Measurements from ENCODE around the gene GALNT7.

DNA sequence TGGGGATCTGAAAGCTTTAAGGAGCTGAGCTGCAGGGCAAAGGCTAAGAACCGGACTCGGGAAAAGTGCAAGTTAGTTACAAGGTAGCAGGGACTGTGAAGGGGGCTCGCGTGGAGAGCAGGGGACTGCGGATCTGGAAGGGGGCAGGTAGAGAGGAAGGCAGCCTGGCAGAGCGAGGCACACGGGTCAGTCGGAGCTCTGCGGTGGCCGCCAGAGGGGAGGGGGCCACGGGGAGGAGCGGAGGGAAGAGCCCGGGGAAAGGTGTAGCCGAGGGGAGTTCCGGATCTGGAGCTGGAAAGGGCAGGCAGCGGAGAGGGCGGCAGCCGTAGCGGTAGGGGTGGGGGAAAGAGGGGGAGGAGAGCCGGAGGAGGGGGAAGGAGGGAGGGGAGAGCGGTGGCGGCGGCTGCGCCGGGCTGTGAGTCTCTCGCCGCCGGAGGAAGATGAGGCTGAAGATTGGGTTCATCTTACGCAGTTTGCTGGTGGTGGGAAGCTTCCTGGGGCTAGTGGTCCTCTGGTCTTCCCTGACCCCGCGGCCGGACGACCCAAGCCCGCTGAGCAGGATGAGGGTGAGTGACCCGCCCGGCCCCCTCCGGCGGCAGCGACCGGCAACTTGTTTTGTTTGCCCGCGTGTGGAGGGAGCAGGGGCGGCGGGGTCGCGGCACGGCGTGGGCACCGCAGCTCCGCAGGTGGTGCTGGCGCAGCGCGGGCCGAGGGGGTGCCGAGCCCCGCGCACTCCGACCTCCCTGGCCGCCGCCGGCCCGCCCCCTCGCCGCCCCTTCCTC, at the start of gene GALNT7:
- TF ChIP-seq GATA3 (IDR thresholded peaks at IDR 0.05; ENCODE audit: low read depth, low read length) (no peak), GATA2 (IDR thresholded peaks at IDR 0.05; ENCODE audit: low read depth, low read length) (no peak)
